ENCODE measurements around the gene ABHD16A.
A peak's percentile ranks its signal among the peaks of the same experiment; 100 is the strongest.

Gene ABHD16A

GRCh38 chr6:31666337-31666965 lies 36.7 kb downstream of the ABHD16A start:
- TF ChIP-seq CTCF (conservative IDR thresholded peaks at IDR 0.05; ENCODE audit: low read length), result no peak
- TF ChIP-seq EZH2phosphoT487 (IDR thresholded peaks at IDR 0.05; ENCODE audit: borderline replicate concordance), result no peak
- Histone ChIP-seq H2AFZ (ENCODE audit: low read length) (peak overlapping the region; percentile 65), H3K9me3 (ENCODE audit: insufficient read depth, low read depth, low read length) (no peaks in the 10 kb centered on the region), H3K27me3 (ENCODE audit: insufficient read depth, low read length, poor library complexity, severe bottlenecking) (no peaks in the 10 kb centered on the region), H3F3A (ENCODE audit: low read depth) (no peaks in the 10 kb centered on the region), H3K4me1 (ENCODE audit: insufficient read depth, low read length, poor library complexity, severe bottlenecking) (peaks cover 38% of the 10 kb centered on the region), H3K9me2 (replicated peaks; ENCODE audit: low read depth, low read length) (no peaks in the 10 kb centered on the region), H4K20me1 (ENCODE audit: insufficient read depth, low read length, poor library complexity, severe bottlenecking) (peaks cover 22% of the 10 kb centered on the region), H3K79me2 (ENCODE audit: insufficient read depth, low read length) (peaks cover 77% of the 10 kb centered on the region), H3K36me3 (ENCODE audit: insufficient read depth, low read length) (peaks cover 43% of the 10 kb centered on the region; the same call in 1 of the 2 replicates), H3K4me3 (ENCODE audit: low read length, poor library complexity, severe bottlenecking) (peak overlapping the region; percentile 88), H3K9ac (ENCODE audit: low read depth, low read length, poor library complexity, severe bottlenecking) (peak overlapping the region; percentile 98), H3K4me2 (ENCODE audit: low read depth, low read length, poor library complexity, severe bottlenecking) (peak overlapping the region; percentile 99)

GRCh38 chr6:31665501-31666336 lies 37.4 kb downstream of the ABHD16A start, which contains the start of gene CSNK2B:
Gene CSNK2B, plus strand, starts transcription at chr6:31666080. Its CDS starts 752 bp downstream, at chr6:31666832.
- peaks cover 35% of the 10 kb centered on the region; the same call in 1 of the 2 replicates for H3K36me3 ChIP-seq (ENCODE audit: insufficient read depth, low read length)
- TF ChIP-seq EZH2phosphoT487 (IDR thresholded peaks at IDR 0.05; ENCODE audit: borderline replicate concordance) (no peak), CTCF (conservative IDR thresholded peaks at IDR 0.05; ENCODE audit: low read length) (no peak)
- H3K27me3 ChIP-seq (ENCODE audit: insufficient read depth, low read length, poor library complexity, severe bottlenecking), result no peaks in the 10 kb centered on the region
- H3F3A ChIP-seq (ENCODE audit: low read depth), result no peaks in the 10 kb centered on the region
- H3K4me1 ChIP-seq (ENCODE audit: insufficient read depth, low read length, poor library complexity, severe bottlenecking), result peaks cover 43% of the 10 kb centered on the region
- peak within 1 kb of the TSS; percentile 98 for H3K9ac ChIP-seq (ENCODE audit: low read depth, low read length, poor library complexity, severe bottlenecking)
- peak within 1 kb of the TSS; percentile 68 for H2AFZ ChIP-seq (ENCODE audit: low read length)
- H3K9me3 ChIP-seq (ENCODE audit: insufficient read depth, low read depth, low read length), result no peaks in the 10 kb centered on the region
- H3K4me3 ChIP-seq (ENCODE audit: low read length, poor library complexity, severe bottlenecking), result peak within 1 kb of the TSS; percentile 88
- peak within 1 kb of the TSS; percentile 99 for H3K4me2 ChIP-seq (ENCODE audit: low read depth, low read length, poor library complexity, severe bottlenecking)
- H4K20me1 ChIP-seq (ENCODE audit: insufficient read depth, low read length, poor library complexity, severe bottlenecking), result peaks cover 21% of the 10 kb centered on the region
- peaks cover 74% of the 10 kb centered on the region for H3K79me2 ChIP-seq (ENCODE audit: insufficient read depth, low read length)
- no peaks in the 10 kb centered on the region for H3K9me2 ChIP-seq (replicated peaks; ENCODE audit: low read depth, low read length)

GRCh38 chr6:31664790-31665500 lies 38.2 kb downstream of the ABHD16A start, which contains the start of gene GPANK1:
Gene GPANK1, minus strand, starts transcription at chr6:31664997. Its CDS starts 519 bp downstream, at chr6:31664478.
- H3F3A ChIP-seq (ENCODE audit: low read depth), result no peaks in the 10 kb centered on the region
- H3K9me3 ChIP-seq (ENCODE audit: insufficient read depth, low read depth, low read length), result no peaks in the 10 kb centered on the region
- peak within 1 kb of the TSS; percentile 98 for H3K9ac ChIP-seq (ENCODE audit: low read depth, low read length, poor library complexity, severe bottlenecking)
- H3K79me2 ChIP-seq (ENCODE audit: insufficient read depth, low read length), result peaks cover 74% of the 10 kb centered on the region
- H2AFZ ChIP-seq (ENCODE audit: low read length), result peak within 1 kb of the TSS; percentile 68
- peak within 1 kb of the TSS; percentile 95 for H3K4me2 ChIP-seq (ENCODE audit: low read depth, low read length, poor library complexity, severe bottlenecking)
- H4K20me1 ChIP-seq (ENCODE audit: insufficient read depth, low read length, poor library complexity, severe bottlenecking), result peaks cover 19% of the 10 kb centered on the region
- H3K4me3 ChIP-seq (ENCODE audit: low read length, poor library complexity, severe bottlenecking), result peak within 1 kb of the TSS; percentile 88
- peaks cover 28% of the 10 kb centered on the region; the same call in 1 of the 2 replicates for H3K36me3 ChIP-seq (ENCODE audit: insufficient read depth, low read length)
- peaks cover 49% of the 10 kb centered on the region for H3K4me1 ChIP-seq (ENCODE audit: insufficient read depth, low read length, poor library complexity, severe bottlenecking)
- H3K27me3 ChIP-seq (ENCODE audit: insufficient read depth, low read length, poor library complexity, severe bottlenecking), result no peaks in the 10 kb centered on the region
- no peaks in the 10 kb centered on the region for H3K9me2 ChIP-seq (replicated peaks; ENCODE audit: low read depth, low read length)
- TF ChIP-seq CTCF (conservative IDR thresholded peaks at IDR 0.05; ENCODE audit: low read length), result no peak
